K562 (cell line): ENCODE data around the gene INKA2.

Experiments used
- DPF2 ChIP-seq: fragments of 450-650 bp; IDR thresholded peaks from 2 replicates; pipeline ENCODE4 v1.6.1; 2016
- EP300 ChIP-seq: IDR thresholded peaks from 2 replicates; pipeline ENCODE4 v1.6.1; 2012; ENCODE audit warnings: low read length, improper control_type of control experiment
- RHOXF2B ChIP-seq: fragments of 250-450 bp; sonication (Bioruptor Pico); conservative IDR thresholded peaks from 2 replicates; pipeline ENCODE4 v1.5.1; 2021
- TAF1 ChIP-seq: IDR thresholded peaks from 2 replicates; pipeline ENCODE4 v1.6.1; 2011; ENCODE audit warnings: mild to moderate bottlenecking, low read length, moderate library complexity; ENCODE audit not compliant: insufficient read depth, control insufficient read depth, severe bottlenecking; ENCODE audit errors: extremely low read depth
- ZNF766 ChIP-seq: fragments of 200-800 bp; sonication (Bioruptor generic); conservative IDR thresholded peaks from 2 replicates; pipeline ENCODE4 v1.6.1; 2016; ENCODE audit warnings: missing genetic modification characterization, missing compliant biosample characterization
- TF ChIP-seq, protein P1 (sequence below): fragments of 200-800 bp; sonication (Bioruptor generic); IDR thresholded peaks from 2 replicates; pipeline ENCODE4 v1.6.1; 2017; ENCODE audit warnings: missing genetic modification characterization, missing compliant biosample characterization
- TF ChIP-seq, protein P2 (sequence below): fragments of 450-650 bp; IDR thresholded peaks from 2 replicates; pipeline ENCODE4 v1.6.1; 2016; ENCODE audit warnings: low read depth

DNA sequence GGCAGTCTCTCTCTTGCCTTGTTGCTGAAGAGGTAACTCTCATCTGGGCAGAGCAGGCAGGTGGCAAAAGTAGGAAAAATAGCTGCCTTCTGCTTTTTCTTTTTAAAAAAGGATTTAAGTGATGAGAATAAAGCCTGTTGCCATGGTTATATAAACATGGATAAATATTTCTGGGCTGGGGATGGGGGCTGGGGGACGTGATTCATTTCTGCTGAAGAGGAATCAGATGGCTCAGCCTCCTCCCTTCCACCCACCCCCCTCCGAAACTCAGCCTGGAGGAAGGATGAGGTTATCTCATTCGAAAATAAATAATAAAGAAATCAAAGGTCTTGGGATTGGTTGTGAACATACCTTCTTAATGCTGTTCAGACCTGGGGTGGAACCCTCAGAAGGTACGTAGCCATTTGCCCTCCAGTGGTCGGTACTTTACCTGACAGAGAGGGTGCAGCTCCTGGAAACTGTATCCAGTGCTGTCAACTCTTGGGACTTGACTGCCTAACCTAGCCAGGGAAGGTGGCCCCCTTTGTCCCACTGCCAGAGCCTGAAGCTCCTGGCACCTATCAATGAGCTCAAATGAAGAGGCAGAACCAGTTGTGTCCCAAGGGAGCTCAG, 3.8 kb upstream of the INKA2 start:
- TF ChIP-seq RHOXF2B (CRISPR knock-in tag) (no peak), TAF1 (no peak), DPF2 (no peak), EP300 (no peak), ZNF766 (CRISPR knock-in tag) (no peak)
- TF ChIP-seq, protein P1, sequence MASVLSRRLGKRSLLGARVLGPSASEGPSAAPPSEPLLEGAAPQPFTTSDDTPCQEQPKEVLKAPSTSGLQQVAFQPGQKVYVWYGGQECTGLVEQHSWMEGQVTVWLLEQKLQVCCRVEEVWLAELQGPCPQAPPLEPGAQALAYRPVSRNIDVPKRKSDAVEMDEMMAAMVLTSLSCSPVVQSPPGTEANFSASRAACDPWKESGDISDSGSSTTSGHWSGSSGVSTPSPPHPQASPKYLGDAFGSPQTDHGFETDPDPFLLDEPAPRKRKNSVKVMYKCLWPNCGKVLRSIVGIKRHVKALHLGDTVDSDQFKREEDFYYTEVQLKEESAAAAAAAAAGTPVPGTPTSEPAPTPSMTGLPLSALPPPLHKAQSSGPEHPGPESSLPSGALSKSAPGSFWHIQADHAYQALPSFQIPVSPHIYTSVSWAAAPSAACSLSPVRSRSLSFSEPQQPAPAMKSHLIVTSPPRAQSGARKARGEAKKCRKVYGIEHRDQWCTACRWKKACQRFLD (CRISPR knock-in tag), result no peak
- TF ChIP-seq, protein P2, sequence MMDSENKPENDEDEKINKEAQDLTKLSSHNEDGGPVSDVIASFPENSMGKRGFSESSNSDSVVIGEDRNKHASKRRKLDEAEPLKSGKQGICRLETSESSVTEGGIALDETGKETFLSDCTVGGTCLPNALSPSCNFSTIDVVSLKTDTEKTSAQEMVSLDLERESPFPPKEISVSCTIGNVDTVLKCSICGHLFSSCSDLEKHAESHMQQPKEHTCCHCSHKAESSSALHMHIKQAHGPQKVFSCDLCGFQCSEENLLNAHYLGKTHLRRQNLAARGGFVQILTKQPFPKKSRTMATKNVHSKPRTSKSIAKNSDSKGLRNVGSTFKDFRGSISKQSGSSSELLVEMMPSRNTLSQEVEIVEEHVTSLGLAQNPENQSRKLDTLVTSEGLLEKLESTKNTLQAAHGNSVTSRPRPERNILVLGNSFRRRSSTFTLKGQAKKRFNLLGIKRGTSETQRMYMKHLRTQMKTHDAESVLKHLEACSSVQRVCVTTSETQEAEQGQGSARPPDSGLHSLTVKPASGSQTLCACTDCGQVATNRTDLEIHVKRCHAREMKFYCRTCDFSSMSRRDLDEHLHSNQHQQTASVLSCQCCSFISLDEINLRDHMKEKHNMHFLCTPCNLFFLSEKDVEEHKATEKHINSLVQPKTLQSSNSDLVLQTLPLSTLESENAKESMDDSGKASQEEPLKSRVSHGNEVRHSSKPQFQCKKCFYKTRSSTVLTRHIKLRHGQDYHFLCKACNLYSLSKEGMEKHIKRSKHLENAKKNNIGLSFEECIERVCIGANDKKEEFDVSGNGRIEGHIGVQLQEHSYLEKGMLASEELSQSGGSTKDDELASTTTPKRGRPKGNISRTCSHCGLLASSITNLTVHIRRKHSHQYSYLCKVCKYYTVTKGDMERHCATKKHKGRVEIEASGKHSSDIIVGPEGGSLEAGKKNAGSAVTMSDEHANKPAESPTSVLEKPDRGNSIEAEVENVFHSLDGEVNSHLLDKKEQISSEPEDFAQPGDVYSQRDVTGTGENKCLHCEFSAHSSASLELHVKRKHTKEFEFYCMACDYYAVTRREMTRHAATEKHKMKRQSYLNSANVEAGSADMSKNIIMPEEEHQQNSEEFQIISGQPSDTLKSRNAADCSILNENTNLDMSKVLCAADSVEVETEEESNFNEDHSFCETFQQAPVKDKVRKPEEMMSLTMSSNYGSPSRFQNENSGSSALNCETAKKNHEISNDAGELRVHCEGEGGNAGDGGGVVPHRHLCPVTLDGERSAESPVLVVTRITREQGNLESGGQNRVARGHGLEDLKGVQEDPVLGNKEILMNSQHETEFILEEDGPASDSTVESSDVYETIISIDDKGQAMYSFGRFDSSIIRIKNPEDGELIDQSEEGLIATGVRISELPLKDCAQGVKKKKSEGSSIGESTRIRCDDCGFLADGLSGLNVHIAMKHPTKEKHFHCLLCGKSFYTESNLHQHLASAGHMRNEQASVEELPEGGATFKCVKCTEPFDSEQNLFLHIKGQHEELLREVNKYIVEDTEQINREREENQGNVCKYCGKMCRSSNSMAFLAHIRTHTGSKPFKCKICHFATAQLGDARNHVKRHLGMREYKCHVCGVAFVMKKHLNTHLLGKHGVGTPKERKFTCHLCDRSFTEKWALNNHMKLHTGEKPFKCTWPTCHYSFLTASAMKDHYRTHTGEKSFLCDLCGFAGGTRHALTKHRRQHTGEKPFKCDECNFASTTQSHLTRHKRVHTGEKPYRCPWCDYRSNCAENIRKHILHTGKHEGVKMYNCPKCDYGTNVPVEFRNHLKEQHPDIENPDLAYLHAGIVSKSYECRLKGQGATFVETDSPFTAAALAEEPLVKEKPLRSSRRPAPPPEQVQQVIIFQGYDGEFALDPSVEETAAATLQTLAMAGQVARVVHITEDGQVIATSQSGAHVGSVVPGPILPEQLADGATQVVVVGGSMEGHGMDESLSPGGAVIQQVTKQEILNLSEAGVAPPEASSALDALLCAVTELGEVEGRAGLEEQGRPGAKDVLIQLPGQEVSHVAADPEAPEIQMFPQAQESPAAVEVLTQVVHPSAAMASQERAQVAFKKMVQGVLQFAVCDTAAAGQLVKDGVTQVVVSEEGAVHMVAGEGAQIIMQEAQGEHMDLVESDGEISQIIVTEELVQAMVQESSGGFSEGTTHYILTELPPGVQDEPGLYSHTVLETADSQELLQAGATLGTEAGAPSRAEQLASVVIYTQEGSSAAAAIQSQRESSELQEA, result no peak
